K562 (cell line): ENCODE results near the gene SIGLEC11. TPM values are rescaled to one million over a fixed set of nuclear protein-coding genes. Genes with fewer than 3 reads are reported as not detected.

Experiments used
- BRD9 ChIP-seq: fragments of 450-650 bp; IDR thresholded peaks from 2 replicates; pipeline ENCODE4 v1.6.1; 2018; ENCODE audit warnings: low read depth; ENCODE audit not compliant: partially characterized antibody
- BRF2 ChIP-seq: IDR thresholded peaks from 3 replicates; pipeline ENCODE4 v1.6.1; 2011; ENCODE audit warnings: borderline replicate concordance, mild to moderate bottlenecking; ENCODE audit not compliant: insufficient read length, insufficient read depth
- CBX8 ChIP-seq: fragments of 200-600 bp; sonication (generic); IDR thresholded peaks from 2 replicates; pipeline ENCODE4 v1.6.1; 2012; ENCODE audit warnings: borderline replicate concordance, mixed run types, low read depth, mild to moderate bottlenecking, moderate library complexity, mixed read lengths, low read length, control low read depth, inconsistent platforms; ENCODE audit not compliant: poor library complexity, severe bottlenecking; ENCODE audit errors: extremely low read depth
- CC2D1A ChIP-seq: fragments of 450-650 bp; IDR thresholded peaks from 2 replicates; pipeline ENCODE4 v1.6.1; 2017; ENCODE audit warnings: mild to moderate bottlenecking
- HINFP ChIP-seq: fragments of 450-650 bp; conservative IDR thresholded peaks from 2 replicates; pipeline ENCODE4 v1.6.1; 2016; ENCODE audit warnings: missing genetic modification characterization, low read depth, mild to moderate bottlenecking, control low read depth, missing compliant biosample characterization
- MED1 ChIP-seq: sonication (generic); formaldehyde crosslinking; IDR thresholded peaks from 2 replicates; pipeline ENCODE4 v1.8.1; 2023; ENCODE audit warnings: missing genetic modification reagents, borderline replicate concordance
- POLR2G ChIP-seq: fragments of 200-400 bp; formaldehyde crosslinking; IDR thresholded peaks from 2 replicates; pipeline ENCODE4 v1.6.1; 2017; ENCODE audit warnings: low read depth, mild to moderate bottlenecking, antibody characterized with exemption, low read length, moderate library complexity
- STAT5B ChIP-seq: fragments of 250-450 bp; sonication (Bioruptor Pico); IDR thresholded peaks from 2 replicates; pipeline ENCODE4 v1.8.0; 2021; ENCODE audit warnings: mild to moderate bottlenecking, inconsistent platforms
- ZBTB49 ChIP-seq: sonication (generic); formaldehyde crosslinking; IDR thresholded peaks from 2 replicates; pipeline ENCODE4 v1.8.0; 2022; ENCODE audit warnings: missing genetic modification reagents, mild to moderate bottlenecking, borderline replicate concordance
- ZFP36 ChIP-seq: fragments of 150-350 bp; IDR thresholded peaks from 2 replicates; pipeline ENCODE4 v1.6.1; 2018; ENCODE audit warnings: low read length, low read depth; ENCODE audit not compliant: partially characterized antibody
- ZMIZ1 ChIP-seq, 2 experiments: fragments of 150-350 bp in 1 of 2; IDR thresholded peaks; 2 replicates each; pipeline ENCODE4 v1.6.1; 2012 to 2016; ENCODE audit warnings: low read depth in 2 of 2, low read length in 2 of 2, mild to moderate bottlenecking in 1 of 2, moderate library complexity in 1 of 2
- ZNF584 ChIP-seq: fragments of 200-800 bp; sonication (Bioruptor generic); IDR thresholded peaks from 2 replicates; pipeline ENCODE4 v1.6.1; 2016; ENCODE audit warnings: low read depth, mild to moderate bottlenecking, missing genetic modification characterization, missing compliant biosample characterization
- ZNF717 ChIP-seq: fragments of 250-450 bp; sonication (Bioruptor Pico); IDR thresholded peaks from 2 replicates; pipeline ENCODE4 v1.5.0; 2021
- polyA plus RNA-seq, 8 experiments: library from polyadenylated mRNA; depleted of rRNA in 4 of 8; stranded (reverse) in 5 of 8; unstranded in 3 of 8; fragments of >200 nt; fragmentation: Nextera tagmentation in 2 of 8; fragmentation: Illumina TruSeq in 1 of 8; extraction: Ambion mirVana in 2 of 8; extraction: Trizol in 1 of 8; gene quantifications; 2 replicates each; pipeline versions ENCODE4 v1.2.1 to v1.2.3, GENCODE V29; 2011 to 2014; ENCODE audit warnings: inconsistent platforms in 1 of 8, missing spikeins in 1 of 8
- total RNA-seq, 7 experiments: library from RNA; depleted of rRNA in 6 of 7; stranded (reverse); fragments of >200 nt in 6 of 7; fragmentation: Illumina TruSeq in 2 of 7; extraction: Trizol in 2 of 7; gene quantifications; 2 replicates each; pipeline versions ENCODE4 v1.2.1 to v1.2.3, GENCODE V29; 2011 to 2021; ENCODE audit warnings: low replicate concordance in 1 of 7
- TF ChIP-seq, protein P1 (sequence below): fragments of 450-650 bp; formaldehyde crosslinking; IDR thresholded peaks from 2 replicates; pipeline ENCODE4 v1.4.0; 2020; ENCODE audit warnings: mild to moderate bottlenecking, moderate library complexity
- TF ChIP-seq, protein P2 (sequence below): IDR thresholded peaks from 2 replicates; pipeline ENCODE4 v1.6.1; 2011; ENCODE audit not compliant: insufficient read length; ENCODE audit errors: extremely low read depth

The SIGLEC11 gene
- total and polyA plus RNA-seq, 9 of the 15 experiments (the other 6 are each of a cell fraction or from before 2014, with no cell fraction given): not detected

DNA sequence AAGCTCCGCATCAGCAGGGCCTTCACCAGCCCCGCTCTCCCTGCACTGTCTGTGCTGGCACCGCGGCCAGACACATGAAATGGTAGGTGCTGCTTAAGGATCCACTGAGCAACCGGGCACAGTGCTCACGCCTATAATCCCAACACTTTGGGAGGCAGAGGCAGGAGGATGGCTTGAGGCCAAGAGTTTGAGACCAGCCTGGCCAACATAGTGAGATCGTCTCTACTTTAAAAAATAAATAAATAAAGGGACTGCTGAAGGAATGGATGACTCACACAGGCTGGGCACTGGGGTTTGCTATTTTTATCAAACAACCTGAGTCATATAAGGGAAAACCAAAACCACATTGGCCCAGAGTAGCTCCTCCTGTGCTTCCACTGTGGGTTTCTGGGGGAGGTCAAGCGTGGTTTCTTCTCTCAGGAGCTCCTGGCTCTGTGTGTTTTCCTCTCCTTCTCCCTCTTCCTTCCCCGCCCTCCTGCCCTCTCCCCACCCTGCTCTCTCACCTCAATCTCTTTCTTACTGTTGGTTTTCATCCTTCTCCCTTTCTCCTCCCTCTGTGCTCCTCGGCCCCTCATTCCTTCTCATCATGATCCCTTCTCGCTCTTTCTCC is 42.9 kb upstream of the SIGLEC11 start (continued):
- TF ChIP-seq, protein P1, sequence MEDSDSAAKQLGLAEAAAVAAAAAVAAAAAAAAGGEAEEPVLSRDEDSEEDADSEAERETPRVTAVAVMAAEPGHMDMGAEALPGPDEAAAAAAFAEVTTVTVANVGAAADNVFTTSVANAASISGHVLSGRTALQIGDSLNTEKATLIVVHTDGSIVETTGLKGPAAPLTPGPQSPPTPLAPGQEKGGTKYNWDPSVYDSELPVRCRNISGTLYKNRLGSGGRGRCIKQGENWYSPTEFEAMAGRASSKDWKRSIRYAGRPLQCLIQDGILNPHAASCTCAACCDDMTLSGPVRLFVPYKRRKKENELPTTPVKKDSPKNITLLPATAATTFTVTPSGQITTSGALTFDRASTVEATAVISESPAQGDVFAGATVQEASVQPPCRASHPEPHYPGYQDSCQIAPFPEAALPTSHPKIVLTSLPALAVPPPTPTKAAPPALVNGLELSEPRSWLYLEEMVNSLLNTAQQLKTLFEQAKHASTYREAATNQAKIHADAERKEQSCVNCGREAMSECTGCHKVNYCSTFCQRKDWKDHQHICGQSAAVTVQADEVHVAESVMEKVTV (CRISPR knock-in tag): no peak
- no peak for TF ChIP-seq MED1 (CRISPR knock-in tag)
- TF ChIP-seq BRF2: no peak
- no peak for TF ChIP-seq HINFP (tag)
- no peak for TF ChIP-seq ZMIZ1 (IDR thresholded peaks at IDR 0.05; ENCODE audit: low read depth in 2 of 2, low read length in 2 of 2)
- no peak for TF ChIP-seq ZNF717
- TF ChIP-seq ZNF584 (CRISPR knock-in tag): no peak
- no peak for TF ChIP-seq POLR2G
- no peak for TF ChIP-seq BRD9
- TF ChIP-seq CBX8: no peak
- TF ChIP-seq ZBTB49 (CRISPR knock-in tag): no peak
- TF ChIP-seq CC2D1A: no peak
- peak; percentile 23 for TF ChIP-seq ZFP36
- TF ChIP-seq, protein P2, sequence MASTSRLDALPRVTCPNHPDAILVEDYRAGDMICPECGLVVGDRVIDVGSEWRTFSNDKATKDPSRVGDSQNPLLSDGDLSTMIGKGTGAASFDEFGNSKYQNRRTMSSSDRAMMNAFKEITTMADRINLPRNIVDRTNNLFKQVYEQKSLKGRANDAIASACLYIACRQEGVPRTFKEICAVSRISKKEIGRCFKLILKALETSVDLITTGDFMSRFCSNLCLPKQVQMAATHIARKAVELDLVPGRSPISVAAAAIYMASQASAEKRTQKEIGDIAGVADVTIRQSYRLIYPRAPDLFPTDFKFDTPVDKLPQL: no peak
- no peak for TF ChIP-seq STAT5B (CRISPR knock-in tag)
